HG03280 (cell line): ENCODE measurements around the gene FUT2.

Source experiments
- ATAC-seq: cut with Tn5 transposase; IDR thresholded peaks from one replicate; pipeline ENCODE4 v1.9.1; 2021; ENCODE audit warnings: mild to moderate bottlenecking, moderate library complexity; ENCODE audit not compliant: unreplicated experiment

The FUT2 gene

DNA sequence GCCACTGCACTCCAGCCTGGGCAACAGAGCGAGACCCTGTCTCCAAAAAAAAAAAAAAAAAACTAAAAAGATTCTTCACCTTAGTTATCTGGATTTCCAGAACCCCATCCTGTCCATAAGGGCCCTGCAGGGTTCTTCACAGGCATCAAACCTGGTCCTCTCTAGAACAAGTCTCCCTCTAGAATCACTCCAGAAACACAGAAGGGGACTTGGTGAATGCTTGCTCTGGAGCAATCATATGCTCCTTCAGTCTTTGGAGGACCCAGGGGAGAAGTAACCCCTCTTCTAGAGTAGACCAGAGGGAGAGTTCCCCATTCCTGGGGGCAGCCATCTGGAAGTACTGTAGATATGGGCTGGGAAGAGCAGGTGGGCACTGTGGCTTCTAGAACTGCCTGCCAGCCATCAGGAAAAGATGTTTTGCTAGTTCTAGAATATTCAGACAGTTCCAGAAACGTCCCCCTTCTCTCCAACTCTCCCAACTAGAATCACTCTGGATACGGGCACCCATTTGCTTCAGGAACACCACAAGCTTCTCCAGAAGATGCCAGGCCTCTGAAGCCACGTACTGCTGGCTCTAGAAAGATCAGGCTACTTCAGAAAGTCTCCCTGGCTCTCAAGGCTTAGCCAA lies 53.9 kb downstream of the FUT2 start:
- ATAC-seq = no peak

DNA sequence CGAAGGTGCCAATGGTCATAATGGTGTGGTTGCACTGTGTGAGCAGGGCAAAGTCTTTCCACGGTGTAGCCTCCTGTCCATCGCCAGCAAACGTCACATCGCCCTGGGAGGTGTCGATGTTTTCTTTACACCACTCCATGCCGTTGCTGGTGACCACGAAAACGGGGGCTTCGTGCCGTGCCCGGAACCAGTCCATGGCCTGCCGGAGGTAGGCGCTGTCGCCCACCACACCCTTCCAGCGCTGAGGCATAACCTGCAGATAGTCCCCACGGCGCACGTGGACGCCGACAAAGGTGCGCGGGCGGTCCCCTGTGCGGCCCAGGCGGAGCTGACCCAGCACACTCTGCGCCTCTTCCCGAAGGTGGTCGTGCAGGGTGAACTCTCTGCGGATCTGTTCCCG lies 54.6 kb downstream of the FUT2 start:
- no peak for ATAC-seq

DNA sequence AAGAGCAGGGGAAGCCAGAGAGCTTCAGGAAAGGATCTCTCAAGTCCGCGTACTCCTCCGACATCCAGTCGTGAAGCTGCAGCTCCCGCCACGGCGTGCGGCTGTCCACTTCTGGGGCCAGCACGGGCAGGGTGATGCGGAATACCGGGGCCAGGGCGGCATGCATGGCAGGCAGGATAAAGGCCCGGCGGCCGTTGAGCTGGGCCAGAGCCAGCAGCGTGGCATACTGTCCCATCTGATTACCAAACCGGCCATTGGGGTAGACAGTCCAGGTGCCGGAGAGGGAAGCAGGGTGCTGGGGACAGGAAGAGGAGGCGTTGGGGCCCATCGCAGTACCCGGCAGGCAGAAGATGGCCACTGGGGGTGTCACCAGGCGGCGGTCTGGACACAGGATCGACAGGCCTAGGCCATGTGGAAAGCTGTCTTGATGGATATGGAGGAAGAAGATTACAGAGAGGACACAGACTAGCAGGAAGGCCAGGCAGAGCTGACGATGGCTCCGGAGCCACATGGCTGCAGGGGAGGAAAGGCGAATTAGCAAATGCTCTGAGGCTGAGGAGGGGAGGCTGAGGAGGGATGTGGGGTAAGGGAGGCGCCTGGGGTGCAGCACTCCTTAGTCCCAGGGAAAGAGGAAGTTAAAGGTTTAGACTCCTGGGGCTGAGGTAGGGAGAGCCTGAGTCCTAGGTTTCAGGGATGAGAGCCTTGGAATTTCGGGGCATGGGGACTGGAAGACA lies 55.2 kb downstream of the FUT2 start:
- ATAC-seq = no peak

DNA sequence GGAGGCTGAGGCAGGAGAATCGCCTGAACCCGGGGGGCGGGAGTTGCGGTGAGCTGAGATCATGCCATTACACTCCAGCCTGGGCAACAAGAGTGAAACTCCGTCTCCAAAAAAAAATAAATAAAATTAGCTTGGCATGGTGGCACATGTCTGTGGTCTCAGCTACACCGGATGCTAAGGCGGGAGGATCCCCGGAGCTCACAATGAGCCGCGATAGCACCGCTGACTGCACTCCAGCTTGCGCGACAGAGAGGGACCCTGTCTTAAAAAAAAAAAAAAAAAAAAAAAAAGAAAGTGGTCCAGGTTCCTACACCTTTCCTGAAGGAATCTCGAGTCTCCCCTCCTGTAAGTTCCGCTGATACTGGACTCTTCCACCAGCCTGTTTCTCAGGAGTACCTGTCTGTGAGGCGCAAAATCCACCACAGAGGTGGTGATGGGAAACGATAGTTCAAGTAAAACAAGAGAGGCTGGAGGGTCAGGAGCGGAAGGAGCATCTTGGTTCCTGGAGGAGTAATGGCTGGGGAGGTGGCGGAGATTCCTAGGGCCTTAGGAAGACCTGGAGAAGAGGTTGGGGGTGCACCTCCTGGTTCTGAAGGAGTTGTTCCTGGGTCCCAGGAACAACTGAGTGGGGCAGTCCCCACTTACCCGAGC lies 56.2 kb downstream of the FUT2 start:
- no peak for ATAC-seq

DNA sequence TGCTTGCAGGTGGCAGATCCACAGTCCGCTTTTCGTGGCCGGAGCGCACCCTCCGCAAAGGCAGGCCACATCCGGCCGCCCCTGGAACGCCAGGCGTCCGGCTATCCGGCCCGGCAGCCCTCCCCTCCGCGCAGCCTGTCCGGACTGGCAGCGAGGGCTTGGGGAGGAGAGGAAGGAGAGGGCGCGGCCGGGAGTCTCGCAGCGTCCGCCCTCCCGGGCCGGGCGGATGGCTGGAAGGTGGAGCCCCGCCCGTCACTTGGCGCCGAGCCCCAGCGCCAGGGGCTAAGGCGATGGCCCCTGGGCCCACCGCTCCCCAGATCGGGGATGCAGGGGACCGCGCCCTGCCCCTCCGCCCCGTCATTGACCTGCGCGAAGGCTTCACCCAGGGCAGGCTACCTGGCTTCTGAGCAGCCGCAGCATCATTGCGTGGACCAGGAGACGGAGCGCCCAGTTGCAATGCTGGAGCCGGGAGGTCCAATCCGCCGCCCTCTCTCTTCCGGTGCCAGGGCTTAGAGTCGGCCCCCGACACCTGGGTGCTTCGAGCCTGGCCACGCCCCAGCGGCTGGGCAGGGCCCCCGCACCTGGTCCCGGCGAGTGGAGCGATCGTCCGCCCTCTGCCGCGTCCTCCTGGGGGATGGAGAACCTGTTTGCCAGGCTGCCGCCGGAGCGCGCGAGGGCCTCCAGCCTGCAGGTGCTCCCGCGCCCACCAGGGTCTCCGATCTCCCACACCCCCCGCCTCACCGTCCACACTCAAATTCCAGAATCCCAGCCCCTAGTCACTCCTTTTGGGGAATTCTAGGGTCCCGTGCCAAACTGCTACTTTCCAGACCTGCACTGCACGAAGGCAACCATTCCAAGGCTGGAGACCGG lies 57.0 kb downstream of the FUT2 start, which contains the start of gene FUT1:
FUT1 (minus strand) TSS at position 146 of the 870 bp plus-strand sequence. CDS start 1,360 bp downstream, outside the sequence.
- ATAC-seq = no peak

DNA sequence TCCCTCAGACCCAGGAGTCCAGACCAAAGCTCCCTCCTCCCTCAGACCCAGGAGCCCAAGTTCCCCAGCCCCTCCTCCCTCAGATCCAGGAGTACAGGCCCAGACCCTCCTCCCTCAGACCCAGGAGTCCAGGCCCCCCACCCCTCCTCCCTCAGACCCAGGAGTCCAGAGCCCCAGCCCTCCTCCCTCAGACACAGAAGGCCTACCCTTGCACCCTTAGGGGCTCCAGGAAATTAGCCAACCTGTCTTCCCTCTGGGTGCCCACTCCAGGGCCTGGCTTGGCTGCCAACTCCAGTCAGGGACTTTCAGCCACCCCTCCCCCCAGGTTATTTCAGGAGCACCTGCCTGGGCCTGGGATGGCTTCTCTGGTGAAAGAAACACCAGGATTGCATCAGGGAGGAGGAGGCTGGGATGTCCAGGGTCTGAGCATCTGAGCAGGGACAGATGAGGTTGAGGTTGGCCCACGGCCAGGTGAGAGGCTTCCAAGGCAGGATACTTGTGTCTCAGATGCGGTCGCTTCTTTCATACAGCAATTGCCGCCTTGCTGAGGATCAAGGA lies 59.4 kb downstream of the FUT2 start, which contains the start of gene FGF21:
FGF21 (plus strand) TSS at position 441 of the 558 bp plus-strand sequence. CDS start 713 bp downstream, outside the sequence.
- no peak for ATAC-seq
